HepG2 (cell line): Measurements from ENCODE around the gene NAA25. TPM values are rescaled to one million over a fixed set of nuclear protein-coding genes. Genes with fewer than 3 reads are reported as not detected.
A peak's percentile ranks its signal among the peaks of the same experiment; 100 is the strongest.

Experiments
- AGO2 ChIP-seq: fragments of 200-400 bp; formaldehyde crosslinking; optimal IDR thresholded peaks from 2 replicates; pipeline ENCODE3; 2017; ENCODE audit warnings: mild to moderate bottlenecking, low read depth, low read length, moderate library complexity
- ARNT ChIP-seq: fragments of 450-650 bp; IDR thresholded peaks from 2 replicates; pipeline ENCODE4 v1.6.1; 2017
- ELF1 ChIP-seq: sonication (generic); formaldehyde crosslinking; IDR thresholded peaks from 2 replicates; pipeline ENCODE4 v1.4.0; 2020; ENCODE audit warnings: missing genetic modification reagents
- FOSL2 ChIP-seq: sonication (generic); formaldehyde crosslinking; IDR thresholded peaks from 2 replicates; pipeline ENCODE4 v1.4.0; 2020; ENCODE audit warnings: missing genetic modification reagents
- GLI4 ChIP-seq: sonication (generic); formaldehyde crosslinking; IDR thresholded peaks from 2 replicates; pipeline ENCODE4 v1.5.1; 2020; ENCODE audit warnings: missing genetic modification reagents, mild to moderate bottlenecking, moderate library complexity, borderline replicate concordance
- IKZF1 ChIP-seq: fragments of 450-650 bp; IDR thresholded peaks from 2 replicates; pipeline ENCODE4 v1.7.1; 2016
- IRF2 ChIP-seq: IDR thresholded peaks from 2 replicates; pipeline ENCODE4 v1.6.1; 2018; ENCODE audit warnings: missing genetic modification reagents, missing compliant biosample characterization
- MAFF ChIP-seq: IDR thresholded peaks from 2 replicates; pipeline ENCODE4 v1.6.1; 2011; ENCODE audit warnings: low read depth, low read length, improper control_type of control experiment
- NAIF1 ChIP-seq: sonication (generic); formaldehyde crosslinking; IDR thresholded peaks from 2 replicates; pipeline ENCODE4 v1.5.0; 2020; ENCODE audit warnings: mild to moderate bottlenecking, missing genetic modification reagents, borderline replicate concordance
- NFE2L2 ChIP-seq: fragments of 150-350 bp; IDR thresholded peaks from 2 replicates; pipeline ENCODE4 v1.6.1; 2014; ENCODE audit warnings: low read length
- NFKB2 ChIP-seq: sonication (generic); formaldehyde crosslinking; IDR thresholded peaks from 2 replicates; pipeline ENCODE4 v1.4.0; 2020; ENCODE audit warnings: missing genetic modification reagents, borderline replicate concordance
- RFX3 ChIP-seq: IDR thresholded peaks from 2 replicates; pipeline ENCODE4 v1.6.1; 2016; ENCODE audit warnings: missing biosample characterization, missing genetic modification reagents
- U2AF2 ChIP-seq: fragments of 200-400 bp; formaldehyde crosslinking; IDR thresholded peaks from 2 replicates; pipeline ENCODE4 v1.6.1; 2017; ENCODE audit warnings: low read depth, mild to moderate bottlenecking, low read length
- ZMYM3 ChIP-seq: sonication (generic); formaldehyde crosslinking; IDR thresholded peaks from 2 replicates; pipeline ENCODE4 v1.5.1; 2020; ENCODE audit warnings: mild to moderate bottlenecking, missing genetic modification reagents
- ZNF556 ChIP-seq: sonication (generic); formaldehyde crosslinking; IDR thresholded peaks from 2 replicates; pipeline ENCODE4 v1.4.0; 2020; ENCODE audit warnings: mild to moderate bottlenecking, missing genetic modification reagents, borderline replicate concordance
- ZNF724P ChIP-seq: sonication (generic); formaldehyde crosslinking; IDR thresholded peaks from 2 replicates; pipeline ENCODE4 v1.8.0; 2022; ENCODE audit warnings: missing genetic modification reagents, borderline replicate concordance
- polyA plus RNA-seq, 8 experiments: library from polyadenylated mRNA; depleted of rRNA in 3 of 8; stranded (reverse) in 7 of 8; unstranded in 1 of 8; fragments of >200 nt; fragmentation: Illumina TruSeq in 4 of 8; extraction: Trizol in 4 of 8; gene quantifications; 2 replicates each; pipeline versions ENCODE4 v1.2.1 to v1.2.3, GENCODE V29; 2011 to 2016; ENCODE audit warnings: low read depth in 4 of 8, missing spikeins in 1 of 8, mixed read lengths in 1 of 8; ENCODE audit not compliant: insufficient read depth in 1 of 8
- total RNA-seq, 5 experiments: library from RNA; depleted of rRNA; stranded (reverse); fragments of >200 nt; fragmentation: Illumina TruSeq; extraction: Trizol; gene quantifications; 2 replicates each; pipeline ENCODE4 v1.2.3, GENCODE V29; 2016; ENCODE audit warnings: low read depth in 1 of 5
- TF ChIP-seq, protein P1 (sequence below): sonication (generic); formaldehyde crosslinking; IDR thresholded peaks from 2 replicates; pipeline ENCODE4 v1.4.0; 2020; ENCODE audit warnings: mild to moderate bottlenecking, missing genetic modification reagents, borderline replicate concordance
- TF ChIP-seq, protein P2 (sequence below), 2 experiments: sonication (generic) in 1 of 2; formaldehyde crosslinking in 1 of 2; IDR thresholded peaks; 2 replicates each; pipeline versions ENCODE4 v1.6.1 to v1.9.0; 2014 to 2022; ENCODE audit warnings: antibody characterized with exemption in 1 of 2, borderline replicate concordance in 1 of 2, inconsistent platforms in 1 of 2, low read depth in 1 of 2, missing genetic modification reagents in 1 of 2
- TF ChIP-seq, protein P3 (sequence below): sonication (generic); formaldehyde crosslinking; IDR thresholded peaks from 2 replicates; pipeline ENCODE4 v1.8.1; 2022; ENCODE audit warnings: low read depth, mild to moderate bottlenecking, missing genetic modification reagents

Gene NAA25
- total and polyA plus RNA-seq, 2 of the 13 experiments (the other 11 are each of a cell fraction or from before 2014, with no cell fraction given) = 11.4 to 32.0 TPM

DNA sequence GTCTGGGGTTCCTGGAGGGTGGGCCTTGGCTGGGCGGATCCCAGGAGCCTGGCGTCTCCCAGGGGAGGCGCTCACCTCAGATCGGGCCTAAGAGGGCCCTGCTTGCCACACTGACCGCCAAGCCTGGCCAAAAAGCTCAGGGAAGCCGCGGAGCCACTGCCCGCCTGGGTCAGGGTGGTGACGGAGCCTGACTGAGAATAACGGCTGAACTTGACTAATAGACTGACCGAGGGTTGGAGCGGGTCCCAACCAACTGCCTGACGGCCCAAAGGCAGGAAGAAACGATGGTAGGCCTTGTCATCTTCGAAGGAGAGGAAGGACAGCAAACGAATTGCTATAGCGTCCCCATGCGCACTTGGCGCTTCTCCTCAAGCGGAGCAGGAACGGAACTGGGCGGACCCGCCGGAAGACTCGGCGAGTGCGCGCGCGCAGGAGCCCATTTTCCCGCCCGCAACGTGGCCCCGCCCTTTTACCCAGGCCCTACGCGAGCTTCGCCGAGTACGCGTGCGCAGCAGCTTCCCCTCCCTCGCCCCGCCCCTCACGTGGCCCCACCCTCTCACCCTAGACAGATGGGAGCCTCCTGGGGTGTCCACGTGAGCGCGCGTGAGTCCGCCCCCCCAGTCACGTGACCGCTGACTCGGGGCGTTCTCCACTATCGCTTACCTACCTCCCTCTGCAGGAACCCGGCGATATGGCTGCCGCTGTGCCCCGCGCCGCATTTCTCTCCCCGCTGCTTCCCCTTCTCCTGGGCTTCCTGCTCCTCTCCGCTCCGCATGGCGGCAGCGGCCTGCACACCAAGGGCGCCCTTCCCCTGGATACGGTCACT lies 95.6 kb downstream of the NAA25 start, which contains the start of the genes ERP29 and TMEM116 (continued):
- TF ChIP-seq ZNF556 = peak; percentile 57; the same call in 1 of the 2 replicates
- TF ChIP-seq RFX3 (CRISPR knock-in tag) = no peak
- TF ChIP-seq IKZF1 = no peak
- no peak for TF ChIP-seq MAFF
- peak; percentile 24 for TF ChIP-seq FOSL2 (CRISPR knock-in tag)
- TF ChIP-seq GLI4 (CRISPR knock-in tag) = no peak
- TF ChIP-seq, protein P1, sequence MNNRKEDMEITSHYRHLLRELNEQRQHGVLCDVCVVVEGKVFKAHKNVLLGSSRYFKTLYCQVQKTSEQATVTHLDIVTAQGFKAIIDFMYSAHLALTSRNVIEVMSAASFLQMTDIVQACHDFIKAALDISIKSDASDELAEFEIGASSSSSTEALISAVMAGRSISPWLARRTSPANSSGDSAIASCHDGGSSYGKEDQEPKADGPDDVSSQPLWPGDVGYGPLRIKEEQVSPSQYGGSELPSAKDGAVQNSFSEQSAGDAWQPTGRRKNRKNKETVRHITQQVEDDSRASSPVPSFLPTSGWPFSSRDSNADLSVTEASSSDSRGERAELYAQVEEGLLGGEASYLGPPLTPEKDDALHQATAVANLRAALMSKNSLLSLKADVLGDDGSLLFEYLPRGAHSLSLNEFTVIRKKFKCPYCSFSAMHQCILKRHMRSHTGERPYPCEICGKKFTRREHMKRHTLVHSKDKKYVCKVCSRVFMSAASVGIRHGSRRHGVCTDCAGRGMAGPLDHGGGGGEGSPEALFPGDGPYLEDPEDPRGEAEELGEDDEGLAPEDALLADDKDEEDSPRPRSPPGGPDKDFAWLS = no peak
- TF ChIP-seq NFKB2 (CRISPR knock-in tag) = peak; percentile 75
- peak; percentile 5; the same call in 1 of the 2 replicates for TF ChIP-seq ZMYM3 (CRISPR knock-in tag)
- peak; percentile 68; the same call in 1 of the 2 replicates for TF ChIP-seq IRF2 (CRISPR knock-in tag)
- TF ChIP-seq, protein P2, sequence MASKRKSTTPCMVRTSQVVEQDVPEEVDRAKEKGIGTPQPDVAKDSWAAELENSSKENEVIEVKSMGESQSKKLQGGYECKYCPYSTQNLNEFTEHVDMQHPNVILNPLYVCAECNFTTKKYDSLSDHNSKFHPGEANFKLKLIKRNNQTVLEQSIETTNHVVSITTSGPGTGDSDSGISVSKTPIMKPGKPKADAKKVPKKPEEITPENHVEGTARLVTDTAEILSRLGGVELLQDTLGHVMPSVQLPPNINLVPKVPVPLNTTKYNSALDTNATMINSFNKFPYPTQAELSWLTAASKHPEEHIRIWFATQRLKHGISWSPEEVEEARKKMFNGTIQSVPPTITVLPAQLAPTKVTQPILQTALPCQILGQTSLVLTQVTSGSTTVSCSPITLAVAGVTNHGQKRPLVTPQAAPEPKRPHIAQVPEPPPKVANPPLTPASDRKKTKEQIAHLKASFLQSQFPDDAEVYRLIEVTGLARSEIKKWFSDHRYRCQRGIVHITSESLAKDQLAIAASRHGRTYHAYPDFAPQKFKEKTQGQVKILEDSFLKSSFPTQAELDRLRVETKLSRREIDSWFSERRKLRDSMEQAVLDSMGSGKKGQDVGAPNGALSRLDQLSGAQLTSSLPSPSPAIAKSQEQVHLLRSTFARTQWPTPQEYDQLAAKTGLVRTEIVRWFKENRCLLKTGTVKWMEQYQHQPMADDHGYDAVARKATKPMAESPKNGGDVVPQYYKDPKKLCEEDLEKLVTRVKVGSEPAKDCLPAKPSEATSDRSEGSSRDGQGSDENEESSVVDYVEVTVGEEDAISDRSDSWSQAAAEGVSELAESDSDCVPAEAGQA (IDR thresholded peaks at IDR 0.05; ENCODE audit: low read depth) = peak; percentile 40; the same call in 1 of the 2 replicates
- TF ChIP-seq, protein P2 (CRISPR knock-in tag; IDR thresholded peaks at IDR 0.05; ENCODE audit: borderline replicate concordance) = peak; percentile 56; the same call in 1 of the 2 replicates
- TF ChIP-seq, protein P3, sequence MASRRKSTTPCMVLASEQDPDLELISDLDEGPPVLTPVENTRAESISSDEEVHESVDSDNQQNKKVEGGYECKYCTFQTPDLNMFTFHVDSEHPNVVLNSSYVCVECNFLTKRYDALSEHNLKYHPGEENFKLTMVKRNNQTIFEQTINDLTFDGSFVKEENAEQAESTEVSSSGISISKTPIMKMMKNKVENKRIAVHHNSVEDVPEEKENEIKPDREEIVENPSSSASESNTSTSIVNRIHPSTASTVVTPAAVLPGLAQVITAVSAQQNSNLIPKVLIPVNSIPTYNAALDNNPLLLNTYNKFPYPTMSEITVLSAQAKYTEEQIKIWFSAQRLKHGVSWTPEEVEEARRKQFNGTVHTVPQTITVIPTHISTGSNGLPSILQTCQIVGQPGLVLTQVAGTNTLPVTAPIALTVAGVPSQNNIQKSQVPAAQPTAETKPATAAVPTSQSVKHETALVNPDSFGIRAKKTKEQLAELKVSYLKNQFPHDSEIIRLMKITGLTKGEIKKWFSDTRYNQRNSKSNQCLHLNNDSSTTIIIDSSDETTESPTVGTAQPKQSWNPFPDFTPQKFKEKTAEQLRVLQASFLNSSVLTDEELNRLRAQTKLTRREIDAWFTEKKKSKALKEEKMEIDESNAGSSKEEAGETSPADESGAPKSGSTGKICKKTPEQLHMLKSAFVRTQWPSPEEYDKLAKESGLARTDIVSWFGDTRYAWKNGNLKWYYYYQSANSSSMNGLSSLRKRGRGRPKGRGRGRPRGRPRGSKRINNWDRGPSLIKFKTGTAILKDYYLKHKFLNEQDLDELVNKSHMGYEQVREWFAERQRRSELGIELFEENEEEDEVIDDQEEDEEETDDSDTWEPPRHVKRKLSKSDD (CRISPR knock-in tag) = no peak
- TF ChIP-seq ARNT = no peak
- TF ChIP-seq NFE2L2 = no peak
- TF ChIP-seq ZNF724P (CRISPR knock-in tag) = 0 out of 2 replicates have a peak, but pooled peaks have one; percentile 33
- TF ChIP-seq U2AF2 = no peak
- TF ChIP-seq ELF1 (CRISPR knock-in tag) = peak; percentile 45
- TF ChIP-seq AGO2 = no peak
- TF ChIP-seq NAIF1 (CRISPR knock-in tag) = peak; percentile 93
